Retina (tissue), 1 donor: Measurements from ENCODE around the gene PCNT.

Source experiments
- DNase-seq: peaks from one replicate; pipeline ENCODE4 v3.0.0-alpha.2; 2016

The PCNT gene

GRCh38 chr21:46334351-46335140, 10.6 kb downstream of the PCNT start:
- DNase-seq, result no peak

- DNase-seq, result no peak
These were observed 12.6 kb downstream of the PCNT start for GRCh38 chr21:46336603-46337002.

- DNase-seq, result no peak
These were observed 17.0 kb downstream of the PCNT start for GRCh38 chr21:46340998-46341397.

DNA sequence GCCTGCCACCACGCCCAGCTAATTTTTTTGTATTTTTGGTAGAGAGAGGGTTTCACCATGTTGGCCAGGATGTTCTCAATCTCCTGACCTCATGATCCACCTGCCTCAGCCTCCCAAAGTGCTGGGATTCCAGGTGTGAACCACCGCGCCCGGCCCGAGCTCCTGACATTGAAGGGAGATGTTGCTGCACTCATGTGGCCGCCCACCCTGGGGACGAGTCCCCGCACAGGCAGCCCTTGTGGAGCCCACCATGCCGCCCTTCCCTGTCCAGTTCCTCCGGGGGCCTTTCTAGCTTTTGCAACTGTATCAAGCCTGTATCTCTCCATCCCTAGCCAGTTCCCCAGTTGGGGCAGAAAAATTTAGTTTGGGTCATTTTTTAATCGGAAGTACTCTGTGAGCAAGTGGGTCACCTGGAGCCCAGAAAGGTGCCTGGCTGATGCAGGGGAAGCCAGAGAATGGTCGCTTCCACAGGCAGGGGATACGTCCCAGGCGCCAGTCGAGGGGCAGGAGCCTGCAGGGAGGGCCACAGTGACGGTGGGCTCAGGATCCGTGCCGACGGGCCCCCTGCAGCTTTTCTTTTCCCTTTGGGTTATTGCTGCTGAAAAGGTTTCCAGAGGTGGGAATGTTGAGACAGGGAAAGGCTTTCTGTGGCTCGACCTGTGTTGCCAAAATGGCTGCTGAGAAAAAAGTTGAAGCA, 20.4 kb downstream of the PCNT start:
- no peak for DNase-seq

DNA sequence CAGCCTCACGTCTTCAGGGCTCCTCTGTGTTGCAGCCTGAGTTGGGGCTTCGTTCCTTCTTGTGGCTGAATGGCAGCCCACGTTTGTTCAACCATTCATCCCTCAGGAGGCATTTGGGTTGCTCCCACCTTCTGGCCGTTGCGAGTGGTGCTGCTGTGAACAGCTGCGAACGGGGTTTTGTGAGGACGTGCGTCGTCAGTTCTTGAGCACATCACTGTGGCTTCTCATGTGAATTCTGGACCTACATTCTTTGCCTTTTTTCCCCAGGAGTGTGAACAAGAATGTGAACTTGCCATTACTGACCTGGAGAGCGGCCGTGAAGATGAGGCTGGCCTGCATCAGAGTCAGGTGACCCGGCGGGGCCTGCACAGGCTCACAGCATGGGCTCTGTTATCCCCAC, 21.9 kb downstream of the PCNT start:
- DNase-seq, result no peak

DNA sequence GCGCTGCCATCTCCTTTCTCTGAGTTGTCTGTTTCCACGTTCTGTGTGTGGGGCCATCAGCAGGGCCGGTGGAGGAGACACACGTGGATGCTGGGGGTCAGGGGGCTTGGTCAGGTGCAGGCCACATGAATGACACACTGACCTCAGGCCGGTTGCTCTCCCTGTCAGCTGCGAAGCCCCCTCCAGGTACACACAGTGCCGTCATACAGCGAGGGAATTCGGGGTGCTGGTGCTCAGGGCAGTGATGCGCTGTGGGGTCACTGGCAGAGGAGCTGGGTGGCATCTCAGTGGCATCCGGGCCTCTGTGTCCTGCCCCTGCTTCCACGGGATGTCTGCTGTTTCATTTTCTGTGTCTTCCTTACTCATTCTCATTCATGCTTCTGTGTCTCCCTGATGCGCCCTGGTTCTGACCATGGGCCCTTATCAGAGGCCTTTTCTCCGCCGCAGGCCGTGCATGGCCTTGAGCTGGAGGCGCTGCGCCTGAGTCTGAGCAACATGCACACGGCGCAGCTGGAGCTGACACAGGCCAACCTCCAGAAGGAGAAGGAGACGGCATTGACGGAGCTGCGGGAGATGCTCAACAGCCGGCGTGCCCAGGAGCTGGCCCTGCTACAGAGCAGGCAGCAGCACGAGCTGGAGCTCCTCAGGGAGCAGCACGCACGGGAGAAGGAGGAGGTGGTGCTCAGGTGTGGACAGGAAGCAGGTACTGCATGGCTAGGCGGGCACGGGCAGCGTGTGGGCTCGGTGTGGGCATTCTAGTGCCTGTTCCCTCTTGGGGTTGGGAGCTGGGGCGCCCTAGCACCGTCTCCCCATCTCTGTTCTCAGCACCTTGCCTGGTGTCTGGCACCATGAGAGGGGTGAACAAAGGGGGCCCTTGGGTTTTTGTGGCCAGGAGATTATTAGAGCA, 22.6 kb downstream of the PCNT start:
- DNase-seq, result no peak

DNA sequence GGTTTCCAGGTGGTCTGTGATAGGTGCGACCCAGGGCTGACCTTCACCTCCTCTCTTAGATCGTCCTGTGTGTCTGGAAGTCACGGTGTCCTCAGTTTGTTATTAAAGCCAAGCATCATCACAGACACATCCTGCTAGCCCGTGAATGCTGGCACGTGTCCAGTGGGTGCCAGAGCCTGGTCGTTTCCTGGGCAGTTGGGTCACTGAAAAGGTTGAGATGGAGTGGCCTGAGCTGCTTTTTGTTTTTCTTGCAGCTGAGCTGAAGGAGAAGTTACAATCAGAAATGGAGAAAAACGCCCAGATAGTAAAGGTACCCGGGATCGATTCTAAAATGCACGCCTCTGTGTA, 23.2 kb downstream of the PCNT start:
- DNase-seq, result no peak

GRCh38 chr21:46347791-46348381, 23.9 kb downstream of the PCNT start:
- DNase-seq, result no peak

DNA sequence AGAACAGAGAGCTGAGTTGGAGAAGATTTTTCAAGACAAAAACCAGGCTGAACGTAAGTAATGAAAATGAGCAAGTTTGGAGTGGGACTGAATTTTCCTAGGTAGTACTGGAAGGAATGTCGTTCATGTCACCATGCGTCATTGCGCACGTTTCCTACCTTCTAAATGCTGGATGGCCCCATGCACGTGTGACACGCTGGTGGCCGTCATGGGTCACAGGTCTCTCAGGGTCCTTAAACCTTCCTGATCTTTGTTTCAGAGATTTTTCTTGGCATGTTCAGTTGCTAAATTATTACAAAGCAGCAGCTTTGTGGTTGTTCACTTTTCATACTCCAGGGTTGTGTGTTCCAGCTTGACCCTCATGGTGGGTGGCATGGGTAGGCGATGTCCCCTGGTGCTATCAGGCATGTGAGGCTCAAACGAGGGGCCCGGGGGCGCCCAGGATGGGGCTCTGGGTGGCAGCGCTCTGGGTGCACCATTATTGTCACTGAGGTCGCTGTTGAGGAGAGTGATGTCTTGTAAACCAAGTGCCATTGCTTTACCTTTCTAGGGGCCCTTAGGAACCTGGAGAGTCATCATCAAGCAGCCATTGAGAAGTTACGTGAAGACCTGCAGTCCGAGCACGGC, 25.3 kb downstream of the PCNT start:
- no peak for DNase-seq

DNA sequence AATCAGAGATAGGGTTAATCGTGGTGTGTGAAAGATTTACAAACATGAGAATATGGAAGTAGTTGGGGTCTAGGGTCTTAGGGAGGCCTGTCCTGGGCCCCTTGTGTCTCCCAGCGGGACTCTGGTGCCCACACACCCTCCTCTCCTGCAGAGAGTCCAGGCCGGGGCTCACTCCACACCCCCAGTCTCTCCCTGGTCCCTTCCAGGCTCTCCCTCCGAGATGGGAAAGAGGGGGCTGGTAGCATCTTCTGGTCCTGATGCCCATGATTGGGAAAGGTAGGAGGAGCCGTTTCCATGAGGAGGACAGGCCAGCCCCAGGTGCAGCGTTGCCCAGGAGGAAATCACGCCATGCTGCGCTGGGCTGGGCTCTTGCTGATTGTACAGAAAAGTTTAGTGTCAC, 26.6 kb downstream of the PCNT start:
- DNase-seq, result no peak

GRCh38 chr21:46350981-46351380, 27.0 kb downstream of the PCNT start:
- no peak for DNase-seq

DNA sequence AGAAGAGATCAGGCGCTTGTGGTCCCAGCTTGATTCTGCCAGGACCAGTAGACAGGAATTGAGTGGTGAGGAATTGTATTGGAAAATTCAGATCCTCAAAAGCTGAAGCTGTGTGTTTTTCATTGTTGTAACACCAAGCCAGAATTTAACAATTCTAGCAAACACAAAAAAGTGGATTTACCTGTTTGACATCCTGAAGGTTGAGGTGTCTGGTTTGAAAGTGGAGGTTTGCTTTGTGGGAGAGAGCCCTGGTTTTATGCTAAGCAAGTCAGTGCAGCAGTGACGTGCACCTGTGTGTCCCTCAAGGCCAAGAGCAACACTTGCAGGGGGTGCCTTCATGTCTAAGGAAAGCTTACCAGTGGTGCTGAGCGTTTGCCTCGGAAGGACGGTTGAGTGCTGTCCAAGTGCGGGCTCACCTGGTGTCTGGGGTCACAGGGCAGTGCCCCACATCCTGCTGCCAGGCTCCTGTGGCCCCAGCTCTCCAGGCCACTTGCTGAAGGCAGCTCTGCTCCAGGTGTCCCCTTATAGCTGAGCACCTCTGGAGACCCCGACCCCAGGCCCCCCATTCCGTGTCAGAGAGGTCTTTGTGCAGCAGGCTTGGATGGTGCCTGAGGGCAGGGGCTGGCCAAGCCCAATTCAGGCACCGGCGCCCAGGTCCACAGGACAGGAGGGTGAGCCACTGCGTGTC, 27.7 kb downstream of the PCNT start:
- DNase-seq, result no peak

- no peak for DNase-seq
These were observed 28.2 kb downstream of the PCNT start for GRCh38 chr21:46352164-46352515.

- no peak for DNase-seq
These were observed 29.0 kb downstream of the PCNT start for GRCh38 chr21:46352913-46353312.

DNA sequence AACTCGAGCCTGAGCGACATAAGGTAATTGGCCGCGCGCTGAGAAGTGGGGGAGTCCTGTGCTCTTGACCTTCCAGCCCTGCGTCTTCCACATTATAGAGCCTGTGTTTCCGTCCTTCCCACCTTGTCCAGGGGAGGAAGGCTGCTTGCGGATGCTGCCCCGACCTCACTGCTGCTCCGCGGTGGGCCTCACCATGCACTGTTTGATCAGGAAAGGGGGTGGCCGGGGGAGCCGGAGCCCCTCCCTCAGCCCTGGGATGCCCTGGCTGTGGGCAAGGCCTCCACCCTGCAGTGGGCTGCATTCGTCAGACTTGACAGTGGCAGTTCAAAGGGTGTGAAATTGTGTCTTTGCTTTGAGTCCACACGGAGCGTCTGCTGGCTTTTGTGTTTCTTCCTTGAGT, 30.1 kb downstream of the PCNT start:
- DNase-seq, result no peak

DNA sequence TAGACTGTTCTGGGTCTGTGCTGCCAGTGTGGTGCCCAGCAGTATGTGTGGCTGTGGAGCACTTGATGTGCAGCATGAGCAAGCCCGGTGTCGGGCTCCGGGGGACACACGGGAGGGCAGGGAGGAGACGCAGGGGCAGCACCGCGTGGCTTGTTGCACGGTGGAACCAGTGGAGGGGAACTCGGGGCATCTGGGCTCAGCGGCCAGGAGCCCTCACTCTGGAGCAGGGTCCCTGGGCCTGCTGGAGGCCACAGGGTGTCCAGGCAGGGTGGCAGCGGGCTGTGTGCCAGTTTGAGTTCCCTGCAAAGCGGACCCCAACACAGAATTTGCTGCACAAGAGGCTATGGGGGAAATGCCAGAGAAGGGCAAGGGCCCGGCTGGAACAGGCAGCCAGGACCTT, 30.6 kb downstream of the PCNT start:
- DNase-seq, result no peak

- no peak for DNase-seq
These were observed 31.4 kb downstream of the PCNT start for GRCh38 chr21:46355161-46356004.

GRCh38 chr21:46356005-46356338, 32.0 kb downstream of the PCNT start:
- no peak for DNase-seq

DNA sequence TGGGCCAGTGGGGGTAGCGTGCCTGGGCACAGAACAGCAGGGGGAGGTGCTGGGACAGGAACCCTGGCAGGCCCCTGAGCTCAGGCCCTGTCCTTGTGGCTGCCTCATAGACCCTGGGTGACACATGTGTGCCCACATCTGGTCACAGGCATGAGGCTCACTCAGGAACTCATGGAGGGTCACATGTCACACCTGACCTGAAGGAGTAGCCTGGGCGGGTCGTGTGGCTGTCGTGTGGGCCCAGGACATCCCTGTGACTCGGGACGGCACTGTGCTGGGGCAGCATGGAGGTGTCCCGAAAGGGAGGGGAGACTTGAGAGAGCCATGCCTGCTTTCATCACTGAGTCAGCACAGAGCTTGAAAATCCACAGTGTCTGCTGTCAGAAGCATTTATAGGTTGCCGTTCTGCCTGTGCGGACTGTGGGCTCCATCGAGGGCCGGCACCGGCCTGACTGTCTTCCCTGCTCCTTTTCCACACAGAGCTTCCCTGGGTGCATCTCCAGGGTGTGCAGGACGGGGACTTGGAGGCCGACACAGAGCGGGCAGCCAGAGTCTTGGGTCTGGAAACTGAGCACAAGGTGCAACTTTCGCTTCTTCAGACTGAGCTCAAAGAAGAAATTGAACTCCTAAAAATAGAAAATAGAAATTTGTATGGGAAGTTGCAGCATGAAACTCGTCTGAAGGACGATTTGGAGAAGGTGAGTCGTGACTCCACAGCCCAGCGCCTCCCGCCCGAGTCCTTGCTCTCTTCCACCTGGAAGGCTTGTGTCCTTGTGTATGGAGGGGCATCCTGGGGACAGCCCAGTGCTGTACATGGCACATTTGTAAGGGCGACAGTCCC, 32.8 kb downstream of the PCNT start:
- DNase-seq, result no peak

DNA sequence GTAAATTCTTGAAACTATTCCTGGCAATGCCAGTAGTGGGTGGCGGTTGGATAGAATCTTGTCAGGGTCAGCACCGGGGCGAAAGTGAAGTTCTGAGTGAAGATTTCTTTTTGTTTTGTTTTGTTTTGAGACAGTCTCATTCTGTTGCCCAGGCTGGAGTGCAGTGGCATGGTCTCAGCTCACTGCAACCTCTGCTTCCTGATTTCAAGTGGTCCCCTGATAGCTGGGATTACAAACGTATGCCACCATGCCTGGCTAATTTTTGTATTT, 33.3 kb downstream of the PCNT start:
- no peak for DNase-seq
